Activated naive CD8-positive, alpha-beta T cell treated with anti-CD3 and anti-CD28 coated beads, Interleukin-2, amount 50 U/mL, for 24 hours (primary cell): ENCODE data around the gene STAC2.

Source experiments
- ATAC-seq: fragments of 150-1000 bp; cut with Tn5 transposase; one replicate; pipeline ENCODE4 v1.10.0; 2021
- DNase-seq: peaks from one replicate; pipeline ENCODE4 v3.0.0; 2021
- H3K27ac Mint-ChIP-seq: one replicate; pipeline ENCODE4 v1.8.0; 2021; ENCODE audit warnings: mild to moderate bottlenecking, mixed read lengths
- H3K27me3 Mint-ChIP-seq: one replicate; pipeline ENCODE4 v1.8.0; 2021; ENCODE audit warnings: mixed read lengths
- H3K36me3 Mint-ChIP-seq: one replicate; pipeline ENCODE4 v1.8.0; 2021; ENCODE audit warnings: low read depth, mixed read lengths
- H3K4me1 Mint-ChIP-seq: one replicate; pipeline ENCODE4 v1.8.0; 2021; ENCODE audit warnings: mixed read lengths
- H3K4me3 Mint-ChIP-seq: one replicate; pipeline ENCODE4 v1.8.0; 2021; ENCODE audit warnings: mild to moderate bottlenecking, moderate library complexity, mixed read lengths
- H3K9me3 Mint-ChIP-seq: one replicate; pipeline ENCODE4 v1.8.0; 2021; ENCODE audit warnings: mixed read lengths

The STAC2 gene

DNA sequence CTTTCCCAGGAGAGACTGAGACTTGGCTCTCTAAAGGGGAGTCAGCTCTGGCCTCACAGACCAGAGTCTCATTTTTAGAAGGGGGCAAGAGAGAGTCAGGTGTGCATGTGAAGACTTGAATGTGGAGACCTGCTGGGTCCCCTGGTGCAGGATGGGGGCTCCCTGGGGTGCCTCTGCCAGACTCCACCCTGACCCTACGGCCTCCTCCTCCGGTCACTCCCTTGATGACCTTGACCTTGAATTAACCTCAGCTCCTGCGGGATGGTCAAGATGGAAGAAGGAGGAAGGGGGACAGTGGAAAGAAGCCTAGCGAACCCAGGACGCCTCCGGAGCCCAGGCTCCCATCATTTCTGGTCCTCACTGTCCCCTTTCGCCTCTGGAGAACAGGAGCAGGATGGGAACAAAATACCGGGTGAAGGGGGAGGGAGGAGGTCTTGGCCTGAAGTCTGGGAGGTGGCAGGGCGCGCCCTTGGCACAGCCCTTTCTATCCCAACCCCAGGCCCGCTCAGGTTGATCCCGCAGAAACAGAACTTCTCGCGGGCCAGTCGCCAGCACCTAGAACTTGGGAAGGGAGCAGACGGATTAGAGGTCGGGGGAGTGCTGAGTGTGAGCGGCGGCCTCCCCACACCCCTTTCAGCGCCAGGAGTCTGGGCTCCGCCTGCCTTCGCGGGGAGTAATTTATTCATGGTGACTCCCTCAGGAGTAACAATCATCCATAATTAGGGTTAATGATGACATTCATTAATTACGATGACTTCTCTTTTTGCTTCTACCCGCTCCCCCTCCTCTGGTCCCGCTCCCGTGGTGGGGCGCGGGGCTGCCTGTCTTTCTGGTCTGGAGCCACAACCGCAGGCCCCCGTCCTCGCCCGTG, 1.6 kb downstream of the STAC2 start:
- Mint-ChIP-seq H3K36me3 (no peaks in the 10 kb centered on the region), H3K27me3 (peaks cover 41% of the 10 kb centered on the region), H3K4me1 (peaks cover 10% of the 10 kb centered on the region), H3K4me3 (no peak overlapping the region), H3K27ac (no peak overlapping the region), H3K9me3 (no peaks in the 10 kb centered on the region)
- DNase-seq (no peak), ATAC-seq (no peak)

- Mint-ChIP-seq H3K27ac (no peak overlapping the region), H3K27me3 (peaks cover 41% of the 10 kb centered on the region), H3K9me3 (no peaks in the 10 kb centered on the region), H3K36me3 (no peaks in the 10 kb centered on the region), H3K4me1 (peaks cover 10% of the 10 kb centered on the region), H3K4me3 (no peak overlapping the region)
- ATAC-seq: no peak
- DNase-seq: no peak
These were observed 2.6 kb downstream of the STAC2 start for GRCh38 chr17:39222866-39223834.

DNA sequence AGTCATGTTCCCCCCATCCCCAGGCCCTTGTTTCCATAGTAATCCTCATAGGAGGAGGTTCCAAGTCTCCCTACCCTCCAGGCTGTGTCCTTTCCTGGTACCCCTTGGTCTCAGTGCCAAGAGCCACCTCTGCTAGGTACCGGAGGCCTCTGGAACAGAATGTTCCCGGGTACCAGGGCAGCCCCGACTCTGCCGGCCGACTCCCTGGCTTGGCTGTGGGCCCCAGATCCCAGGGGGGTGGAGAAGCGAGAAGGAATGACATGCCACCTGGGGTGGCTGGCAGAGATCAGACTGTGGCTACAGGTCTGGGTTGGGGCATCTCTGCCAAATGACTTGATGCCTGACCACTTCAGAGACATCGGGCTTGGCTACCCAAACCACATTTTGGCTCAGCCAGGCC, 3.6 kb downstream of the STAC2 start:
- Mint-ChIP-seq H3K4me1 (peaks cover 10% of the 10 kb centered on the region), H3K4me3 (no peak overlapping the region), H3K36me3 (no peaks in the 10 kb centered on the region), H3K27me3 (peaks cover 35% of the 10 kb centered on the region), H3K9me3 (no peaks in the 10 kb centered on the region), H3K27ac (no peak overlapping the region)
- ATAC-seq: no peak
- DNase-seq: no peak

DNA sequence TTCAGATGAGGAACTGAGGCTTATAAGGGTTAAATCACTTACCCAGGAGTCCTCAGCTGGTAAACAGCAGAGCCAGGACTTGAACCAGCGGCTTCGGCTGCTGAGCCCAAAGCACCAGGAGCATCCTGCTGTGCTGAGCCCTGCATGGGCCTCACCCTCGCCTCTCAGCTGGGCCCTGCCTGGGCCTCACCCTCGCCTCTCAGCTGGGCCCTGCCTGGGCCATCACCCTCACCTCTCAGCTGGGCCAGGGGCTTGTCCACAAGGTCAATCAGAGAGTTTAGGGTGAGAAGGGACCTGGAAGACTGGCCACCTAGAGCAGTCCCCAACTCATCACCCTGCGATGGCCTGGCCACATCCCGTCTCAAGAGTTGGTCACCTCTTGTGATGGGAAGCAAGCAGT, 4.2 kb downstream of the STAC2 start:
- DNase-seq (no peak), ATAC-seq (no peak)
- no peaks in the 10 kb centered on the region for H3K36me3 Mint-ChIP-seq
- H3K27me3 Mint-ChIP-seq: peaks cover 35% of the 10 kb centered on the region
- H3K4me1 Mint-ChIP-seq: peaks cover 8% of the 10 kb centered on the region
- no peak overlapping the region for H3K27ac Mint-ChIP-seq
- no peak overlapping the region for H3K4me3 Mint-ChIP-seq
- no peaks in the 10 kb centered on the region for H3K9me3 Mint-ChIP-seq

- no peaks in the 10 kb centered on the region for H3K36me3 Mint-ChIP-seq
- no peak overlapping the region for H3K27ac Mint-ChIP-seq
- H3K4me3 Mint-ChIP-seq: no peak overlapping the region
- no peak for ATAC-seq
- DNase-seq: no peak
- peaks cover 29% of the 10 kb centered on the region for H3K27me3 Mint-ChIP-seq
- H3K9me3 Mint-ChIP-seq: no peaks in the 10 kb centered on the region
- peaks cover under 1% of the 10 kb centered on the region for H3K4me1 Mint-ChIP-seq
These were observed 6.0 kb downstream of the STAC2 start for GRCh38 chr17:39219647-39220154.

DNA sequence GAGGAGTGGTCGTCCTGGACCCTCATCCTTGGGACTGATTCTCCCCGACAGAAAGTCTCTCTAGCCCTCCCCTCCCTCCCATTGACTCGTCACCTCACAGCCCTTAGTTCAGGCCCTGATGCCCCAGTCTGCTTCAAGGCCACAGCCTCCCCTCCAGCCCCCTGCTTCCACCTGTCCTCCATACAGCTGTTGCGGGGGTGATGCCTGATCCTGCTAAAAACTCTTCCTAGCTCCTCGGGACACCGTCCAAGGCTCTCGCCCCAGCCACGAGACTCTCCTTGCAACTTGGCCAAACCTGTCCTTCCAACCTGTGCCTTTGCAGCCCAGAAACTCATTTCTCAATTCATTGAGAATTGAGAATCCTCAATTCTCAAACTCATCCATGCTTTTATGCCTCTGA, 6.8 kb downstream of the STAC2 start:
- no peaks in the 10 kb centered on the region for H3K36me3 Mint-ChIP-seq
- no peak overlapping the region for H3K27ac Mint-ChIP-seq
- peaks cover 25% of the 10 kb centered on the region for H3K27me3 Mint-ChIP-seq

GRCh38 chr17:39217734-39218369, 7.9 kb downstream of the STAC2 start:
- H3K27me3 Mint-ChIP-seq: peaks cover 24% of the 10 kb centered on the region
- H3K4me1 Mint-ChIP-seq: no peaks in the 10 kb centered on the region
- no peak overlapping the region for H3K27ac Mint-ChIP-seq
- DNase-seq (no peak), ATAC-seq (no peak)
- H3K36me3 Mint-ChIP-seq: no peaks in the 10 kb centered on the region
- no peaks in the 10 kb centered on the region for H3K9me3 Mint-ChIP-seq
- no peak overlapping the region for H3K4me3 Mint-ChIP-seq

More for the DNA sequence above, 6.8 kb downstream of the STAC2 start:
- Mint-ChIP-seq H3K4me1 (no peaks in the 10 kb centered on the region), H3K4me3 (no peak overlapping the region), H3K9me3 (no peaks in the 10 kb centered on the region)
- ATAC-seq (no peak), DNase-seq (no peak)

DNA sequence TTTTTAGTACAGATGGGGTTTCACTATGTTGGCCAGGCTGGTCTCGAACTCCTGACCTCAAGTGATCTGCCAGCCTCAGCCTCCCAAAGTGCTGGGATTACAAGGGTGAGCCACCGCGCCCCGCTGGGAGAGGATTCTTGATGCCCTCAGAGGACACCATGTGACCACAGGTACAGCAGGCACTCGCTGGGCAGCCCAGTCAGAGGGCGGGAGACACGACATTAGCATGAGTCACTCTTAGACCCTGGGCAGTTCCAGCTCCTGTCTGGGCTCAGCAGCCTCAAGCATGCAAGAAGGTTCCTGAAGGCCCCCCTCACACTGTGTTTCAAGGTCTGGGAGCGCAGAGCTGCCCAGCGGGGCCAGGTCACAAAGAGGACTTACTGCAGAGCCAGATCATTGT, 11.9 kb downstream of the STAC2 start:
- Mint-ChIP-seq H3K4me3 (no peak overlapping the region), H3K27me3 (peaks cover 18% of the 10 kb centered on the region), H3K9me3 (no peaks in the 10 kb centered on the region), H3K4me1 (peaks cover 16% of the 10 kb centered on the region), H3K36me3 (no peaks in the 10 kb centered on the region), H3K27ac (no peak overlapping the region)
- no peak for DNase-seq
- ATAC-seq: no peak

- Mint-ChIP-seq H3K9me3 (no peaks in the 10 kb centered on the region), H3K36me3 (no peaks in the 10 kb centered on the region), H3K4me3 (no peak overlapping the region), H3K27me3 (peaks cover 13% of the 10 kb centered on the region), H3K27ac (no peak overlapping the region), H3K4me1 (peaks cover 25% of the 10 kb centered on the region)
- DNase-seq: no peak
- no peak for ATAC-seq
These were observed 12.8 kb downstream of the STAC2 start for GRCh38 chr17:39212841-39213480.

- Mint-ChIP-seq H3K4me1 (peaks cover 32% of the 10 kb centered on the region), H3K27ac (no peak overlapping the region), H3K9me3 (no peaks in the 10 kb centered on the region), H3K36me3 (no peaks in the 10 kb centered on the region), H3K4me3 (no peak overlapping the region), H3K27me3 (peaks cover 11% of the 10 kb centered on the region)
- DNase-seq (no peak), ATAC-seq (no peak)
These were observed 13.4 kb downstream of the STAC2 start for GRCh38 chr17:39212195-39212810.

- H3K36me3 Mint-ChIP-seq: peaks cover 2% of the 10 kb centered on the region
- DNase-seq (no peak), ATAC-seq (no peak)
- H3K9me3 Mint-ChIP-seq: no peaks in the 10 kb centered on the region
- H3K4me3 Mint-ChIP-seq: no peak overlapping the region
- peaks cover 4% of the 10 kb centered on the region for H3K27me3 Mint-ChIP-seq
- no peak overlapping the region for H3K27ac Mint-ChIP-seq
- peaks cover 41% of the 10 kb centered on the region for H3K4me1 Mint-ChIP-seq
These were observed 15.7 kb downstream of the STAC2 start for GRCh38 chr17:39210093-39210434.

- ATAC-seq (peak; percentile 81), DNase-seq (peak; percentile 83)
- Mint-ChIP-seq H3K9me3 (no peaks in the 10 kb centered on the region), H3K27ac (peak overlapping the region; percentile 31), H3K4me3 (peak overlapping the region; percentile 50), H3K36me3 (peaks cover 7% of the 10 kb centered on the region), H3K27me3 (peaks cover 4% of the 10 kb centered on the region), H3K4me1 (peaks cover 41% of the 10 kb centered on the region)
These were observed 16.2 kb downstream of the STAC2 start for GRCh38 chr17:39209317-39210092.

- H3K27ac Mint-ChIP-seq: no peak overlapping the region
- H3K4me1 Mint-ChIP-seq: peaks cover 44% of the 10 kb centered on the region
- no peak for ATAC-seq
- DNase-seq: peak; percentile 46
- H3K36me3 Mint-ChIP-seq: peaks cover 13% of the 10 kb centered on the region
- H3K4me3 Mint-ChIP-seq: peak overlapping the region; percentile 50
- peaks cover 2% of the 10 kb centered on the region for H3K27me3 Mint-ChIP-seq
- no peaks in the 10 kb centered on the region for H3K9me3 Mint-ChIP-seq
These were observed 16.9 kb downstream of the STAC2 start for GRCh38 chr17:39208893-39209292.
